ENCODE data around the gene OR52E2.
"Not testable (repeated sequence)": the region's sequence is repeated elsewhere in the genome, so short reads cannot be mapped to it uniquely, and the experiment has no call there.

The OR52E2 gene

DNA sequence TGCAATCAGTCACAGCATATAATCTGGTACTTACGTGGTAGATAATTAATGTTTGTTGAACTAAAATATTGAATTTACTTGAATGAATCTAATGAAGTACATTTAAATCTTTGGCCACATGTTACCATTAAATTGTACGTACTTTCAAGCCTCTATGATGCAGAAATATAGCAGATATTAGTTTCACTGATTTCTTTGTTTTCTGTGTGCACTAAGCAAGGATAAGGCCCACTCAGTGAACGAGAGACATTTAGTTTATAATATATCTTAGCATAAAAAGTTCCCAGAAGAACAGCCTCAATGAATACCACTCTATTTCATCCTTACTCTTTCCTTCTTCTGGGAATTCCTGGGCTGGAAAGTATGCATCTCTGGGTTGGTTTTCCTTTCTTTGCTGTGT is 9.8 kb upstream of the OR52E2 start, which contains the start of gene OR52E1:
OR52E1 (plus strand) TSS at position 301 of the 400 bp plus-strand sequence.
- H3K4me1 ChIP-seq (ENCODE audit: control insufficient read depth, insufficient read depth, low read length), result no peaks in the 10 kb centered on the region
- H3K4me3 ChIP-seq (ENCODE audit: insufficient read depth, low read depth, low read length), result no peak within 1 kb of the TSS

DNA sequence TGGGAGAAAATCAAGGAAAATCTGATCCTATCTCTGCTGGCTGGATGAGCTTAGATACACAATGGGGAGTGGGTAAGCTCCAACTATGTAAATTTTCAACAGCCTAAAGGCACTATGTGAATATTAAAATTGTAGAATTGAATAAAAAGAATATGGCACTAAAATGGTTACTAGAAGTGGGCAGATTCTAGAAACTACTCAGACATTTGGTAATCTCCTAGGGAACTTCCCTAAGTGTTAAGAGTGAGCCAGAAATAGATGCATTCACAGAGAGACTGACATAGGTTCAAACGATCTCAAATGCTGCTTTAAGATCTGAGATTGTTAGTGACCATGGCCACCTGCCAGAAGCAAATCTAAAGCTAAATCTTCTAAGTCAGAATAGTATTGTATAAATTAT is 5.6 kb upstream of the OR52E2 start:
- WGBS, 2 experiments, result 90 to 100% methylated on average over 1 of the region's 1 CpG
- H3K27ac ChIP-seq (ENCODE audit: insufficient read depth, low read depth, low read length, poor library complexity, severe bottlenecking), result no peak overlapping the region
- H3K27me3 ChIP-seq (ENCODE audit: control insufficient read depth, insufficient read depth, low read length, poor library complexity, severe bottlenecking), result no peaks in the 10 kb centered on the region
- no peaks in the 10 kb centered on the region for H3K36me3 ChIP-seq (ENCODE audit: control insufficient read depth, insufficient read depth, low read length)
- no peaks in the 10 kb centered on the region for H3K4me1 ChIP-seq (ENCODE audit: control insufficient read depth, insufficient read depth, low read length)
- H3K4me3 ChIP-seq (ENCODE audit: insufficient read depth, low read depth, low read length), result no peak overlapping the region
- no peaks in the 10 kb centered on the region for H3K9me3 ChIP-seq (ENCODE audit: control insufficient read depth, low read length)

More for the DNA sequence above, 9.8 kb upstream of the OR52E2 start, which contains the start of gene OR52E1:
- Histone ChIP-seq H3K27ac (ENCODE audit: insufficient read depth, low read depth, low read length, poor library complexity, severe bottlenecking) (no peak within 1 kb of the TSS), H3K27me3 (ENCODE audit: control insufficient read depth, insufficient read depth, low read length, poor library complexity, severe bottlenecking) (no peaks in the 10 kb centered on the region), H3K36me3 (ENCODE audit: control insufficient read depth, insufficient read depth, low read length) (no peaks in the 10 kb centered on the region), H3K9me3 (ENCODE audit: control insufficient read depth, low read length) (no peaks in the 10 kb centered on the region)
- WGBS, 2 experiments, result 83 to 93% methylated on average over 1 to 3 of the region's 3 CpGs

GRCh38 chr11:5058679-5059078 is 748 bp downstream of the OR52E2 start:
- H3K36me3 ChIP-seq (ENCODE audit: control insufficient read depth, insufficient read depth, low read length); H3K9me3 ChIP-seq (ENCODE audit: control insufficient read depth, low read length): not testable (repeated sequence)
- WGBS, 2 experiments, result 91 to 100% methylated on average over 2 to 5 of the region's 5 CpGs

DNA sequence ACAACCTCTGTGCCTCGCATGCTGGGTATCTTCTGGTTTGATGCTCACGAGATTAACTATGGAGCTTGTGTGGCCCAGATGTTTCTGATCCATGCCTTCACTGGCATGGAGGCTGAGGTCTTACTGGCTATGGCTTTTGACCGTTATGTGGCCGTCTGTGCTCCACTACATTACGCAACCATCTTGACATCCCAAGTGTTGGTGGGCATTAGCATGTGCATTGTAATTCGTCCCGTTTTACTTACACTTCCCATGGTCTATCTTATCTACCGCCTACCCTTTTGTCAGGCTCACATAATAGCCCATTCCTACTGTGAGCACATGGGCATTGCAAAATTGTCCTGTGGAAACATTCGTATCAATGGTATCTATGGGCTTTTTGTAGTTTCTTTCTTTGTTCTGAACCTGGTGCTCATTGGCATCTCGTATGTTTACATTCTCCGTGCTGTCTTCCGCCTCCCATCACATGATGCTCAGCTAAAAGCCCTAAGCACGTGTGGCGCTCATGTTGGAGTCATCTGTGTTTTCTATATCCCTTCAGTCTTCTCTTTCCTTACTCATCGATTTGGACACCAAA is 12.6 kb downstream of the OR52E2 start:
- 92% methylated on average over 15 of the region's 15 CpGs for WGBS, 2 experiments
- Histone ChIP-seq H3K9me3 (ENCODE audit: control insufficient read depth, low read length) (no peaks in the 10 kb centered on the region), H3K4me1 (ENCODE audit: control insufficient read depth, insufficient read depth, low read length) (no peaks in the 10 kb centered on the region), H3K27ac (ENCODE audit: insufficient read depth, low read depth, low read length, poor library complexity, severe bottlenecking) (no peak overlapping the region), H3K36me3 (ENCODE audit: control insufficient read depth, insufficient read depth, low read length) (no peaks in the 10 kb centered on the region), H3K27me3 (ENCODE audit: control insufficient read depth, insufficient read depth, low read length, poor library complexity, severe bottlenecking) (no peaks in the 10 kb centered on the region), H3K4me3 (ENCODE audit: insufficient read depth, low read depth, low read length) (no peak overlapping the region)

More at GRCh38 chr11:5058679-5059078, 748 bp downstream of the OR52E2 start:
- H3K27ac ChIP-seq (ENCODE audit: insufficient read depth, low read depth, low read length, poor library complexity, severe bottlenecking); H3K27me3 ChIP-seq (ENCODE audit: control insufficient read depth, insufficient read depth, low read length, poor library complexity, severe bottlenecking); H3K4me1 ChIP-seq (ENCODE audit: control insufficient read depth, insufficient read depth, low read length); H3K4me3 ChIP-seq (ENCODE audit: insufficient read depth, low read depth, low read length): not testable (repeated sequence)

DNA sequence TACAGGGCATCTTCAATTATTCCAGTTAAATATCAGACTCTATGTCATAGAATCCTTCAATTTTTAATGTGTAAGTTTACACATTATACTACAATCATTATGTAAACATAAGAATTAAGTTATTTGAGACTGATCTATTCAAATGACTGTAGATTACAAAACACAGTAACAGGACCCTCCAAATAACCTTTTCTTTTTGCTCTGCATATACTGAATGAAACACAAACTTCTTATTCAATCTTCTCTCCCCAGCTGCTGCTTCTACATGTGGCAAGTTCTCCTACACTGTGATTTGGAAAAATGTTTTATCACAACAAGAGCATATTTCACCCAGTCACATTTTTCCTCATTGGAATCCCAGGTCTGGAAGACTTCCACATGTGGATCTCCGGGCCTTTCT is 13.2 kb downstream of the OR52E2 start, which contains the start of gene OR52J3:
OR52J3 (plus strand) TSS at position 301 of the 400 bp plus-strand sequence; CDS start at position 301, 0 bp downstream.
- 90 to 100% methylated on average over 1 of the region's 1 CpG for WGBS, 2 experiments
- no peak within 1 kb of the TSS for H3K4me3 ChIP-seq (ENCODE audit: insufficient read depth, low read depth, low read length)
- H3K9me3 ChIP-seq (ENCODE audit: control insufficient read depth, low read length), result no peaks in the 10 kb centered on the region
- no peaks in the 10 kb centered on the region for H3K27me3 ChIP-seq (ENCODE audit: control insufficient read depth, insufficient read depth, low read length, poor library complexity, severe bottlenecking)
- no peaks in the 10 kb centered on the region for H3K4me1 ChIP-seq (ENCODE audit: control insufficient read depth, insufficient read depth, low read length)
- no peak within 1 kb of the TSS for H3K27ac ChIP-seq (ENCODE audit: insufficient read depth, low read depth, low read length, poor library complexity, severe bottlenecking)
- H3K36me3 ChIP-seq (ENCODE audit: control insufficient read depth, insufficient read depth, low read length), result no peaks in the 10 kb centered on the region

- 63 to 79% methylated on average over 2 of the region's 2 CpGs for WGBS, 2 experiments
- Histone ChIP-seq H3K4me3 (ENCODE audit: insufficient read depth, low read depth, low read length) (no peak overlapping the region), H3K4me1 (ENCODE audit: control insufficient read depth, insufficient read depth, low read length) (no peaks in the 10 kb centered on the region), H3K27me3 (ENCODE audit: control insufficient read depth, insufficient read depth, low read length, poor library complexity, severe bottlenecking) (no peaks in the 10 kb centered on the region), H3K9me3 (ENCODE audit: control insufficient read depth, low read length) (no peaks in the 10 kb centered on the region), H3K27ac (ENCODE audit: insufficient read depth, low read depth, low read length, poor library complexity, severe bottlenecking) (no peak overlapping the region), H3K36me3 (ENCODE audit: control insufficient read depth, insufficient read depth, low read length) (no peaks in the 10 kb centered on the region)
These were observed 16.0 kb downstream of the OR52E2 start for GRCh38 chr11:5043380-5043779.

- H3K27me3 ChIP-seq (ENCODE audit: control insufficient read depth, insufficient read depth, low read length, poor library complexity, severe bottlenecking), result no peaks in the 10 kb centered on the region
- H3K9me3 ChIP-seq (ENCODE audit: control insufficient read depth, low read length), result no peaks in the 10 kb centered on the region
- 57 to 62% methylated on average over 3 of the region's 3 CpGs for WGBS, 2 experiments
- no peak overlapping the region for H3K4me3 ChIP-seq (ENCODE audit: insufficient read depth, low read depth, low read length)
- no peaks in the 10 kb centered on the region for H3K36me3 ChIP-seq (ENCODE audit: control insufficient read depth, insufficient read depth, low read length)
- H3K27ac ChIP-seq (ENCODE audit: insufficient read depth, low read depth, low read length, poor library complexity, severe bottlenecking), result no peak overlapping the region
- no peaks in the 10 kb centered on the region for H3K4me1 ChIP-seq (ENCODE audit: control insufficient read depth, insufficient read depth, low read length)
These were observed 17.3 kb downstream of the OR52E2 start for GRCh38 chr11:5042091-5042490.

DNA sequence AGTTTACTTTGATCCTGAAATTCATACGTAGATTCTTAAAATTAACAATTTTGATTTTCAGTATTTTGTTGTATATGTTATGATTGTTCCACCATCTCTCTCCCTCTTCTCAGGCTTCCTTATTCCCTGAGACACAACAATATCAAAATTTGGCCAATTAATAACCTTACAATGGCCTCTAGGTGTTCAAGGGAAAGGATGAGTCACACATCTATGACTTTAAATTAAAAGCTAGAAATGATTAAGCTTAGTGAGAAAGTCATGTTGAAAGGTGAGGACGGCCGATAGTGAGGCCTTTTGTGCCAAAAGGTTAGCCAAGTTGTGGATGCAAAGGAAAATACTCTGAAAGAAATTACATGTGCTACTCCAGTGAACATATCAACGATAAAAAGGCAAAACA is 18.6 kb downstream of the OR52E2 start:
- H3K36me3 ChIP-seq (ENCODE audit: control insufficient read depth, insufficient read depth, low read length), result no peaks in the 10 kb centered on the region
- H3K4me1 ChIP-seq (ENCODE audit: control insufficient read depth, insufficient read depth, low read length), result no peaks in the 10 kb centered on the region
- H3K4me3 ChIP-seq (ENCODE audit: insufficient read depth, low read depth, low read length), result no peak overlapping the region
- WGBS, 2 experiments, result 94 to 100% methylated on average over 2 to 3 of the region's 4 CpGs
- H3K9me3 ChIP-seq (ENCODE audit: control insufficient read depth, low read length), result no peaks in the 10 kb centered on the region
- no peaks in the 10 kb centered on the region for H3K27me3 ChIP-seq (ENCODE audit: control insufficient read depth, insufficient read depth, low read length, poor library complexity, severe bottlenecking)
- H3K27ac ChIP-seq (ENCODE audit: insufficient read depth, low read depth, low read length, poor library complexity, severe bottlenecking), result no peak overlapping the region

DNA sequence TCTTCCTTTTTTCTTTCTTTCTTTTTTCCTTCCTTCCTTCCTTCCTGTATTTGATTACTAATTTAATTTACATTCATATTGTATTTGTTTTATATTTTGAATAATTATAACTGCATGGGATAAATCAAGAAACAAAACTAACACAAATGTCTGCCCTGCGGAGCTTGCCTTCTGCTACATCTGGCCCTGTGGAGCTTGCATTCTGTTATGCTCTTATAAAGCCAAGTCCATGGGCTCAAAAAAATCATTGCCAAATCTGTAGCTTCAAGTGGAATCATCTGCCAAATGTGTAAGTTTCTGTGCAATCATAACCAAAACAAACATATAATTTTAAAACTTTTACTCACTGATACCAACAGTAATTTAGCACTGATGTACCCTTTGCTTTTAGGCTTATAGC is 21.1 kb downstream of the OR52E2 start:
- Histone ChIP-seq H3K27me3 (ENCODE audit: control insufficient read depth, insufficient read depth, low read length, poor library complexity, severe bottlenecking) (no peaks in the 10 kb centered on the region), H3K27ac (ENCODE audit: insufficient read depth, low read depth, low read length, poor library complexity, severe bottlenecking) (no peak overlapping the region), H3K4me3 (ENCODE audit: insufficient read depth, low read depth, low read length) (no peak overlapping the region), H3K9me3 (ENCODE audit: control insufficient read depth, low read length) (no peaks in the 10 kb centered on the region), H3K4me1 (ENCODE audit: control insufficient read depth, insufficient read depth, low read length) (no peaks in the 10 kb centered on the region), H3K36me3 (ENCODE audit: control insufficient read depth, insufficient read depth, low read length) (no peaks in the 10 kb centered on the region)
- WGBS, 2 experiments, result 94 to 100% methylated on average over 1 of the region's 1 CpG

- WGBS, 2 experiments, result 83 to 86% methylated on average over 2 of the region's 2 CpGs
- H3K27me3 ChIP-seq (ENCODE audit: control insufficient read depth, insufficient read depth, low read length, poor library complexity, severe bottlenecking), result no peaks in the 10 kb centered on the region
- no peaks in the 10 kb centered on the region for H3K9me3 ChIP-seq (ENCODE audit: control insufficient read depth, low read length)
- no peak overlapping the region for H3K4me3 ChIP-seq (ENCODE audit: insufficient read depth, low read depth, low read length)
- H3K27ac ChIP-seq (ENCODE audit: insufficient read depth, low read depth, low read length, poor library complexity, severe bottlenecking), result no peak overlapping the region
- no peaks in the 10 kb centered on the region for H3K4me1 ChIP-seq (ENCODE audit: control insufficient read depth, insufficient read depth, low read length)
- no peaks in the 10 kb centered on the region for H3K36me3 ChIP-seq (ENCODE audit: control insufficient read depth, insufficient read depth, low read length)
These were observed 21.5 kb downstream of the OR52E2 start for GRCh38 chr11:5037926-5038325.

Data from ectodermal cell (in vitro differentiated cells).